ENCODE measurements around the gene PRR29. TPM values are rescaled to one million over a fixed set of nuclear protein-coding genes. Genes with fewer than 3 reads are reported as not detected.

The PRR29 gene
- total RNA-seq, 1 donor from 2014 or later: 0.17 TPM

DNA sequence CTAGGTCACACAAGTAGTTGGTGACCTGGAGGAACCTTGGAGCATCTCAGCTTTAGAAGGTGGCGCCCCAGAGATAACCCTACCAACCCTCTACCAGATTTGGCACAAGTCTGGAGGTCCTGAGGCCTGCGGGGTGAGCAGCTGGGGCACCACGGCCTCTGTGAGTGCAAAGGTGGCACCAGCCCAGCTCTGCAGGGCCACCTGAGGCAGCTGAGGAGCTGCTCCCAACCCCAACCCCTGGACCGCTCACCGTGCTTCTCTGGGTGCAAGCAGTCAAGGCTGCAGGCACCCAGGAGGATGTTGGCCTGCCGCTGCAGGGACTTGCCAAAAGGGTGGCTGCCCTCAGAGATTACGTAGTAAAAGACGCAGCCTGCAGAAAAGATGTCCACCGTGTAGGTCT is 50.7 kb downstream of the PRR29 start:
- no peak for DNase-seq (ENCODE audit: low read depth)
- TF ChIP-seq CTCF (conservative IDR thresholded peaks at IDR 0.05; ENCODE audit: low read depth, low read length): no peak
- no peak overlapping the region for H3K4me3 ChIP-seq (ENCODE audit: low read depth, low read length)

DNA sequence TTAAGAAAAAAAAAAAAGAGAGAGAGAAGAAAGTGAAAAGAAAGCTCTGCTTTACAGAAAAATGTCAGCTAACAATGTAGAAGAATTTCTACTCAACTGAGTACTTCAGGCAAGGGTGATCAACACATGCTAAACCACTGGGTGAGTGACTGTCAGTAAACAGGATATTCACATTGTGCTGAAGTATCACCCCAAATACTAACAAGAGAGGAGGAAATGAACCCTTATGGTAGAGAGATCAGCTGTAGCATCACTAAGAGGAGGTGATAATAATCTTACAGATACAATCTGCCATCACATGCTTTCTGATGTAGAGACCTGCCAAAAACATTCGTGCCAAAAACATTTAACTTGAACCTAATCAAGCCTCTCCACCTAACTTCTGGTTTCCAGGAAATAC is 53.0 kb downstream of the PRR29 start:
- no peak for DNase-seq (ENCODE audit: low read depth)
- H3K4me3 ChIP-seq (ENCODE audit: low read depth, low read length): no peak overlapping the region
- no peak for TF ChIP-seq CTCF (conservative IDR thresholded peaks at IDR 0.05; ENCODE audit: low read depth, low read length)

DNA sequence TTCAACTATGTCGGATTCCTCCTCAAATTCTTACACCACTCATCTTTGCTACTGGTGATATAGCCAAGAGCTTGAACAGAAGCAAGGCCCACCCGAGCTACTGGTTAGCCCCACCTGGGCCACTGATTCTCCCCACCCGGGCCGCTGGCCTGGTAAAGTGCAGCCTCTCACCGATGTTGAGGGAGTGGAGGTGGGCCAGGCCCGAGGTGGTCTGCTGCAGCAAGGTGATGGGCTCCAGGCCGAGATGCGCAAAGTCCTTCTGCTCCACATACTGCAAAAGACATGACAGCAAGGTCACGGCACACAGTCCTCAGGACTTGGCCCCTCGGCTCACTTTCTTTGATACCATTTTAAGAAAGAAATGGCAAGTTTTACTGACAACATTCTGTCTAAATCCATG is 55.0 kb downstream of the PRR29 start:
- DNase-seq (ENCODE audit: low read depth): no peak
- no peak for TF ChIP-seq CTCF (conservative IDR thresholded peaks at IDR 0.05; ENCODE audit: low read depth, low read length)
- H3K4me3 ChIP-seq (ENCODE audit: low read depth, low read length): no peak overlapping the region

Other genes with a start within 250 kb of the PRR29 start
- 27.6 and 34.8 TPM in 2 replicates for gene CCDC47, start 224.8 kb upstream of the PRR29 start, total RNA-seq
- gene DDX42, start 224.2 kb upstream of the PRR29 start, total RNA-seq: 35.0 and 44.6 TPM in 2 replicates
- gene PSMC5, start 170.9 kb upstream of the PRR29 start, total RNA-seq: 83.9 and 109 TPM in 2 replicates
- 71.7 and 86.2 TPM in 2 replicates for gene FTSJ3, start 170.7 kb upstream of the PRR29 start, total RNA-seq
- gene SMARCD2, start 155.7 kb upstream of the PRR29 start, total RNA-seq: 95.9 and 135 TPM in 2 replicates
- gene CSH2, start 124.7 kb upstream of the PRR29 start, total RNA-seq: not detected in 2 replicates
- not detected in 2 replicates for gene GH2, start 116.4 kb upstream of the PRR29 start, total RNA-seq
- not detected in 2 replicates for gene CSH1, start 101.8 kb upstream of the PRR29 start, total RNA-seq
- not detected in 2 replicates for gene CSHL1, start 87.1 kb upstream of the PRR29 start, total RNA-seq
- gene GH1, start 79.5 kb upstream of the PRR29 start, total RNA-seq: not detected in 2 replicates
- gene CD79B, start 66.0 kb upstream of the PRR29 start, total RNA-seq: not detected in 2 replicates
- under 0.01 TPM in 1 of 2 replicates, not detected in the other for gene SCN4A, start 25.4 kb upstream of the PRR29 start, total RNA-seq
- 18.4 and 19.9 TPM in 2 replicates for gene ICAM2, start 22.3 kb downstream of the PRR29 start, total RNA-seq
- 2.1 and 6.3 TPM in 2 replicates for gene ERN1, start 131.8 kb downstream of the PRR29 start, total RNA-seq

All from epithelial cell of proximal tubule (primary cell).